K562 (cell line): ENCODE data around the gene MBNL2.

Experiments used
- LARP7 ChIP-seq: fragments of 450-650 bp; IDR thresholded peaks from 2 replicates; pipeline ENCODE4 v1.6.1; 2016
- SIN3A ChIP-seq, 2 experiments: fragments of 150-350 bp in 1 of 2; IDR thresholded peaks; 2 replicates each; pipeline ENCODE4 v1.6.1; 2011 to 2016; ENCODE audit warnings: borderline replicate concordance in 2 of 2, low read depth in 2 of 2, low read length in 2 of 2, mild to moderate bottlenecking in 2 of 2, moderate library complexity in 2 of 2; ENCODE audit not compliant: control insufficient read depth in 1 of 2
- SREBF2 ChIP-seq: sonication (generic); formaldehyde crosslinking; IDR thresholded peaks from 2 replicates; pipeline ENCODE4 v1.4.0; 2020; ENCODE audit warnings: mild to moderate bottlenecking, missing genetic modification reagents

DNA sequence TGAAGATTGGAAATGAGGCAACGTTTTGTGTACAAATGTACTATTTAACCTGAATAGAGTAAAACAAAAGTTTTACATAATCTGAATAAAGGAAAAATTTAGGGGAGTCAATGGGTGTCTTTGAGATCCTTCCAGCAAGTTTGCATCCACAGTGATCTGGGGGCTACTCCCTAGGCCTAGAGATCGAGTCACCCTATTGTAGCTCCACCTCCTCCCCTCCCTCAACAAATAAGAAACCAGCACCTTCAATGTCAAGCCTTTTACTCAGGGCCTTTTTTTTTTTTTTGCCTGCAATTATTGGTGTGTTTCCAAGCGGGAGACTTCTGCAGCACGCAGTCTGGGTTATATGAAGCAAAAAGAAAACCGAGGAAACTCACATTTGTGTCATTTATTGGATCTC is 195.6 kb downstream of the MBNL2 start:
- TF ChIP-seq LARP7 = no peak
- no peak for TF ChIP-seq SREBF2 (CRISPR knock-in tag)
- TF ChIP-seq SIN3A (IDR thresholded peaks at IDR 0.05; ENCODE audit: borderline replicate concordance in 2 of 2, control insufficient read depth in 1 of 2, low read depth in 2 of 2, low read length in 2 of 2) = no peak
